ENCODE data around the gene CLCN4. TPM values are rescaled to one million over a fixed set of nuclear protein-coding genes. Genes with fewer than 3 reads are reported as not detected.

The CLCN4 gene
- total RNA-seq, 1 experiment from 2014 or later, result 6.9 TPM

GRCh38 chrX:10168226-10168625, 11.5 kb downstream of the CLCN4 start:
- no peak overlapping the region for H2BK20ac ChIP-seq (ENCODE audit: low read depth, low read length, poor library complexity, severe bottlenecking)
- H3K27me3 ChIP-seq (ENCODE audit: insufficient read depth, low read length), result no peaks in the 10 kb centered on the region
- no peak overlapping the region for H3K27ac Mint-ChIP-seq
- no peak overlapping the region for H3K14ac ChIP-seq (ENCODE audit: insufficient read depth, low read length)
- no peak overlapping the region for H4K8ac ChIP-seq (replicated peaks; ENCODE audit: insufficient read length, low read depth, low read length)
- no peak overlapping the region for H3K9ac ChIP-seq (ENCODE audit: extremely low read depth, insufficient read length, low read length)
- no peak overlapping the region for H3K4me2 ChIP-seq (ENCODE audit: insufficient read depth, insufficient read length, low read length)
- H3K36me3 Mint-ChIP-seq (ENCODE audit: insufficient read depth in 1 of 3, low read depth in 3 of 3), result peaks cover 10 to 12% (median 10%) of the 10 kb centered on the region in 3 experiments; a peak in 4 of 7 replicates
- no peak overlapping the region for H2BK5ac ChIP-seq (ENCODE audit: insufficient read length, low read length)
- H3K27me3 Mint-ChIP-seq (ENCODE audit: low read depth), result no peaks in the 10 kb centered on the region
- H3K9me3 ChIP-seq (ENCODE audit: control insufficient read depth, low read depth, low read length), result no peaks in the 10 kb centered on the region
- no peak overlapping the region for H2BK12ac ChIP-seq (ENCODE audit: insufficient read length, low read depth, low read length)
- H2AK5ac ChIP-seq (ENCODE audit: insufficient read length, low read length), result no peak overlapping the region
- no peaks in the 10 kb centered on the region for H3K4me1 ChIP-seq (ENCODE audit: insufficient read depth, low read length)
- no peak overlapping the region for H2AFZ ChIP-seq (ENCODE audit: low read length)
- H3K27ac ChIP-seq (ENCODE audit: insufficient read length, low read depth, low read length), result no peak overlapping the region
- H3K23me2 ChIP-seq (ENCODE audit: insufficient read length, low read depth, low read length, poor library complexity, severe bottlenecking), result peaks cover 4% of the 10 kb centered on the region
- H4K91ac ChIP-seq (ENCODE audit: insufficient read length, low read depth, low read length), result no peak overlapping the region
- DNase-seq, result no peak
- H3T11ph ChIP-seq (ENCODE audit: low read length), result no peak overlapping the region
- no peak overlapping the region for H2BK15ac ChIP-seq (ENCODE audit: low read depth, low read length)
- H3K18ac ChIP-seq (ENCODE audit: insufficient read length, low read depth, low read length), result no peak overlapping the region
- H3K79me2 ChIP-seq (ENCODE audit: insufficient read depth, low read length), result no peaks in the 10 kb centered on the region
- H3K4me3 Mint-ChIP-seq, result no peak overlapping the region
- no peak overlapping the region for H4K5ac ChIP-seq (ENCODE audit: insufficient read length, low read depth, low read length)
- H3K79me1 ChIP-seq (ENCODE audit: insufficient read depth, low read depth, low read length, poor library complexity, severe bottlenecking), result no peaks in the 10 kb centered on the region
- peaks cover 52 to 54% of the 10 kb centered on the region in 2 experiments for H3K9me3 Mint-ChIP-seq
- H3K4me1 Mint-ChIP-seq, result peaks cover 0 to 8% of the 10 kb centered on the region in 2 experiments; a peak in 2 of 4 replicates
- H4K20me1 ChIP-seq (ENCODE audit: control insufficient read depth, insufficient read depth, insufficient read length), result no peaks in the 10 kb centered on the region
- no peak overlapping the region for H2BK120ac ChIP-seq (ENCODE audit: low read depth, low read length, poor library complexity, severe bottlenecking)
- no peak overlapping the region for H3K4ac ChIP-seq (ENCODE audit: low read depth, low read length)
- WGBS (ENCODE audit: extremely low coverage, insufficient read length, low lambda C conversion rate), result no CpG with 5 or more reads among the region's 9 CpGs
- TF ChIP-seq CTCF (conservative IDR thresholded peaks at IDR 0.05), result no peak
- no peak overlapping the region for H3K56ac ChIP-seq (ENCODE audit: insufficient read length, low read depth, low read length)
- H3K23ac ChIP-seq (ENCODE audit: insufficient read length, low read depth, low read length), result no peak overlapping the region
